Measurements from ENCODE around the gene MAP2K4.

The MAP2K4 gene

DNA sequence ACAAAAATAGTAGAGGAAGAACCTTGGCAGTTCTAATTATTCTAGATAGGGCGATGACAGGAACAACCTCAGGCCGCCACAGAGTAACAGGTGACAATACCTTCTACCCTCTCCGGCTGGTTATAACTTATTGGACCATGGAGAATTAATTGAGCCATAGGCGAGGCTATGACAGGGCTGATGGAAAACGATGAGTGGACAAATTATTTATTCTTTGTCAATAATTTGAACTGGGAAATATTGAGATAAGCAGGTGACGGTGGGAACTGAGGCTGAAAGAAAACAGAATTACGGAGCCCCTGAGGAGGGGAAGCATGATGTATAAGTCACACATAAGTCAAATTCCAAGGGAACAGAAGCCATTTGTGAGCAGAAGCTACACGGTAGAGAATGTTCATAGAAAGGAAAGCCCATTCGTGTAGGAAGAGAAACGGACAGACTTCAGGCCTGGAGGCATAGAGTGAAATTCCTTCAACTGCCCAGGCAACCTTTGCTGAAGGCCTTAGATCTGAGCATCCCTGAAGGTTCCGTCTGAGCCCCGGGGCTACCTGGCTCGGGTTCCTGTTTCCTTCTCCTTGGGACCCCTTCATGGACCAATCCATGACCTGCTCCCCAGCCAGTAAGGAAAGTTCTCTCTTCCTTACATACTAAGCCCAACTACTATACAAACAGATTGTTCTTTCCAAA, 158.1 kb downstream of the MAP2K4 start:
- no peak for DNase-seq

GRCh38 chr17:12180644-12181261, 160.1 kb downstream of the MAP2K4 start:
- no peak for DNase-seq

DNA sequence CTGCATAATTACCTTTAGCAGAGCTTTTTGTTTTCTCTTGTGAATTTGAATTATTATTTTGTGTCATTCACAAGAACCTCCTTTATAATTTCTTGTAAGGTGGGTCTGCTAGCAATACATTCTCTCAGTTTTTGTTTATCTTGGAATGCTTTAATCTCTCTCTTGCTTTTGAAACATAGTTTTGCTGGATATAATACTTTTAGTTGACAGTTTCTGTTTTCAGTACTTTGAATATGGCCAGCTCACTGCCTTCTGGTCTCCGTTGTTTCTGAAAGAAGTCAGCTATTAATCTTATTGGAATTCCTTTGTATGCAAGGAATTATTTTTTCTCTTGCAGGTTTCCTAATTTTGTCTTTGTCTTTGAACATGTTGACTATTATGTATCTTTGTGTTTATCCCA, 167.0 kb downstream of the MAP2K4 start:
- no peak for DNase-seq

- no peak for DNase-seq
Measured at GRCh38 chr17:12193144-12193735, 172.6 kb downstream of the MAP2K4 start.
